Measurements from ENCODE around the gene ANO4.

ANO4 gene

DNA sequence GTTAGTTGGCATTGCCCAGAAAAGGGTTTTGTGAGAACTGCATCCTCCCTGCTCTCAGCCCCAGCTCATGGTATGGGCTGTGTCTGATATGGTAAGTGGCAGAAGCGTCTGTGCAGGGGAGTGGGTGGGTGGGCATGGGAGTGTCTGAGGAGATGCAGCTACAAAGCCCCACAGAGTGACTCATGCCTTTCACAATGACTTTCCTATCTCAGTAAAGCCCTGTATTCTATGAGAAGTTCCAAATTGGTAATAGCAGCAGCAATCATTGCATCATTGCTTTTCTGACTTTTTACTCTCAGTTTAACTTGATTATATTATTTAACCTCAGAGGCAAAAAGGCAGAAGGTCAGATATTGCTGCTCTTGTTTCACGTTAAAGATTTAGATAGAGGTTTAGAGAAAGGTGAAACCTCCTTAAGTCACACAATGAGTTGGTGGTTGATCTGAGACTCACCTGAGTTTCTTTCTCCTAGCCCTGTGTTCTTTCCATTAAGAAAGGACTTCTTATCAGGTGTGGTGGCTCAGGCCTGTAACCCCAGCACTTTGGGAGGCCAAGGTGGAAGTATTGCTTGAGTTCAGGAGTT is 243.8 kb downstream of the ANO4 start:
- TF ChIP-seq, protein P1, sequence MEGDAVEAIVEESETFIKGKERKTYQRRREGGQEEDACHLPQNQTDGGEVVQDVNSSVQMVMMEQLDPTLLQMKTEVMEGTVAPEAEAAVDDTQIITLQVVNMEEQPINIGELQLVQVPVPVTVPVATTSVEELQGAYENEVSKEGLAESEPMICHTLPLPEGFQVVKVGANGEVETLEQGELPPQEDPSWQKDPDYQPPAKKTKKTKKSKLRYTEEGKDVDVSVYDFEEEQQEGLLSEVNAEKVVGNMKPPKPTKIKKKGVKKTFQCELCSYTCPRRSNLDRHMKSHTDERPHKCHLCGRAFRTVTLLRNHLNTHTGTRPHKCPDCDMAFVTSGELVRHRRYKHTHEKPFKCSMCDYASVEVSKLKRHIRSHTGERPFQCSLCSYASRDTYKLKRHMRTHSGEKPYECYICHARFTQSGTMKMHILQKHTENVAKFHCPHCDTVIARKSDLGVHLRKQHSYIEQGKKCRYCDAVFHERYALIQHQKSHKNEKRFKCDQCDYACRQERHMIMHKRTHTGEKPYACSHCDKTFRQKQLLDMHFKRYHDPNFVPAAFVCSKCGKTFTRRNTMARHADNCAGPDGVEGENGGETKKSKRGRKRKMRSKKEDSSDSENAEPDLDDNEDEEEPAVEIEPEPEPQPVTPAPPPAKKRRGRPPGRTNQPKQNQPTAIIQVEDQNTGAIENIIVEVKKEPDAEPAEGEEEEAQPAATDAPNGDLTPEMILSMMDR (IDR thresholded peaks at IDR 0.05; ENCODE audit: low read depth, low read length): no peak
- no peaks in the 10 kb centered on the region for H3K9me3 ChIP-seq
- no peaks in the 10 kb centered on the region for H3K36me3 ChIP-seq
- H3K4me1 ChIP-seq: no peaks in the 10 kb centered on the region
- no peak for DNase-seq
- no peak overlapping the region for H3K4me3 ChIP-seq (ENCODE audit: low read depth, low read length)
- H3K27me3 ChIP-seq: no peaks in the 10 kb centered on the region

- no peaks in the 10 kb centered on the region for H3K9me3 ChIP-seq
- H3K36me3 ChIP-seq: no peaks in the 10 kb centered on the region
- TF ChIP-seq, protein P1 (IDR thresholded peaks at IDR 0.05; ENCODE audit: low read depth, low read length): no peak
- H3K4me3 ChIP-seq (ENCODE audit: low read depth, low read length): no peak overlapping the region
- no peaks in the 10 kb centered on the region for H3K27me3 ChIP-seq
- no peak for DNase-seq
- H3K4me1 ChIP-seq: no peaks in the 10 kb centered on the region
Measured at GRCh38 chr12:101039848-101040531, 245.4 kb downstream of the ANO4 start.

GRCh38 chr12:101040936-101041335 is 246.4 kb downstream of the ANO4 start:
- TF ChIP-seq, protein P1 (IDR thresholded peaks at IDR 0.05; ENCODE audit: low read depth, low read length): no peak
- H3K4me3 ChIP-seq (ENCODE audit: low read depth, low read length): no peak overlapping the region
- no peaks in the 10 kb centered on the region for H3K36me3 ChIP-seq
- no peaks in the 10 kb centered on the region for H3K4me1 ChIP-seq
- no peaks in the 10 kb centered on the region for H3K27me3 ChIP-seq
- DNase-seq: no peak
- no peaks in the 10 kb centered on the region for H3K9me3 ChIP-seq

GRCh38 chr12:101042211-101042610 is 247.6 kb downstream of the ANO4 start:
- H3K36me3 ChIP-seq: no peaks in the 10 kb centered on the region
- TF ChIP-seq, protein P1 (IDR thresholded peaks at IDR 0.05; ENCODE audit: low read depth, low read length): no peak
- H3K4me1 ChIP-seq: no peaks in the 10 kb centered on the region
- no peak overlapping the region for H3K4me3 ChIP-seq (ENCODE audit: low read depth, low read length)
- H3K9me3 ChIP-seq: no peaks in the 10 kb centered on the region; the same call in 1 of the 2 replicates
- no peak for DNase-seq
- no peaks in the 10 kb centered on the region for H3K27me3 ChIP-seq

DNA sequence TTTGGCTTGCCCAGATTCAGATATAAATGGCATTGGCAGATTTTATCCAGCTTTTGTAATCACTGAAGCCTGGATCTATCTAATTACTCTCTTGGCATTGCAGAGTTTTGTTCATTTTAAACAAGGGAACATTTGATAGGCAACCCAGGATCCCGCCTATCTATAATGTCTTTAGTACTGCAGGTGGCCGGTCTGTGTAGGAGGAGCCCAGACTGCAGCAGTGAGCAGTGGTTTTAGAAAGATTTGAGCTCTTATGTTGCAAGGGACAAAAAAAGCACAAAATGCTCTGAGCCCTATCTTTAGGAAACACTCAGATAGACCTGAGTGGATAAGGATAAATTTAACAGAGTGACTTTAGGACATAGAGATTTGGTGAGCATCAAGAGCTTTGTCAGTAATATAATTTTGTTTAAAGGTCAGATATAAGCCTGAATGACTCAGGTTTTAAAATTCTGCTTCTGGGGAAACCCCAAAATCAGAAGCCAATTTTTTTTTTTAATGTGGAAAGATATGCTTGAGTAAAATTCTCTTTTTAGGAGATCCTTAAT is 250.0 kb downstream of the ANO4 start:
- no peak for DNase-seq
- Histone ChIP-seq H3K4me1 (no peaks in the 10 kb centered on the region), H3K27me3 (no peaks in the 10 kb centered on the region), H3K36me3 (no peaks in the 10 kb centered on the region), H3K4me3 (ENCODE audit: low read depth, low read length) (no peak overlapping the region), H3K9me3 (no peaks in the 10 kb centered on the region; the same call in 1 of the 2 replicates)
- TF ChIP-seq, protein P1 (IDR thresholded peaks at IDR 0.05; ENCODE audit: low read depth, low read length): no peak

Measured in BE2C (cell line).